HFF-Myc (cell line): Measurements from ENCODE around the gene SLIT3.

Experiments
- DNase-seq: peaks from one replicate; pipeline ENCODE4 v3.0.0-alpha.2; 2011; ENCODE audit warnings: low read depth; ENCODE audit errors: extremely low read depth
- H3K4me3 ChIP-seq: replicated peaks from 2 replicates; pipeline ENCODE4 v1.5.1; 2011; ENCODE audit warnings: low read depth, mild to moderate bottlenecking, control low read depth, low read length
- TF ChIP-seq, protein P1 (sequence below): IDR thresholded peaks from 2 replicates; pipeline ENCODE4 v1.5.1; 2012; ENCODE audit warnings: mild to moderate bottlenecking, low read depth, low read length, control low read depth; ENCODE audit errors: missing control alignments

SLIT3 gene

DNA sequence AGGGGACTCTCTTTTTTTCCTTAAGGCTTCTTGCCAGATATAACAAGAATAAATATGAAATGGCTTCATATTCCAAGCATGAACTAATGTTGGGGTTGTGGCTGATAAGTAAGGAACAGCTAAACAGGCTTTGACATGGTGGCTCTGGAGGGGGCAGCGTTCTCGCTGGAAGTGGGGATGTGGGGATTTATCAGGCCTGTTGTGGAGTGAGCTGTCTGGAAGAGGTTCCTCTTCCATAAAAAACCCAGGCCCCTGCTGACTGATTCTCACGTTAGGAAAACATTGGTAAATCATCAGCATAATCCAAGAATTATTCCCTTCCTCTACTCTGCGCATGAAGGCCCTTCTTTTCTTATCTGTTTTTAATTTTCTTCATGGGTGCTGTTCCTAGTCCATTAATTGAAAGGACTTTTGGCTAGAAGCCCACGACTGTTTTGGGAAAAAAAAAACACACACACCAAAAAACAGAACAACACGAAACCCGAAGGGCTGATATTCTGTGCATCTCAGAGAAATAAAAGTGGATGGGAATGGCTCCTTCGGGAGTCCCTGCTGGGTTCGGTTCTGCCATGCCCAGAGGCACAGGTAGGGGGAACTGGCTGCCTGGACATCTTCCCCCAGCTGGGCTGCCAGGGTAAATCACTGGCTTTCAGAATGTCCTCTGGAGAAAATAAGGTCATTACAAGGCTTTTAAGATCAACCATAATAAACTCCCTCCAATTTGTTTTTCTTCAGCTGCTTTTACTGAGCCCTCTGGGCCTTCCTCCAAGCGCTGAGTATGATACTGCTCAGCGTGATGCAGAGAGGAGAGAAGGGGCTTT is 297.0 kb downstream of the SLIT3 start:
- TF ChIP-seq, protein P1, sequence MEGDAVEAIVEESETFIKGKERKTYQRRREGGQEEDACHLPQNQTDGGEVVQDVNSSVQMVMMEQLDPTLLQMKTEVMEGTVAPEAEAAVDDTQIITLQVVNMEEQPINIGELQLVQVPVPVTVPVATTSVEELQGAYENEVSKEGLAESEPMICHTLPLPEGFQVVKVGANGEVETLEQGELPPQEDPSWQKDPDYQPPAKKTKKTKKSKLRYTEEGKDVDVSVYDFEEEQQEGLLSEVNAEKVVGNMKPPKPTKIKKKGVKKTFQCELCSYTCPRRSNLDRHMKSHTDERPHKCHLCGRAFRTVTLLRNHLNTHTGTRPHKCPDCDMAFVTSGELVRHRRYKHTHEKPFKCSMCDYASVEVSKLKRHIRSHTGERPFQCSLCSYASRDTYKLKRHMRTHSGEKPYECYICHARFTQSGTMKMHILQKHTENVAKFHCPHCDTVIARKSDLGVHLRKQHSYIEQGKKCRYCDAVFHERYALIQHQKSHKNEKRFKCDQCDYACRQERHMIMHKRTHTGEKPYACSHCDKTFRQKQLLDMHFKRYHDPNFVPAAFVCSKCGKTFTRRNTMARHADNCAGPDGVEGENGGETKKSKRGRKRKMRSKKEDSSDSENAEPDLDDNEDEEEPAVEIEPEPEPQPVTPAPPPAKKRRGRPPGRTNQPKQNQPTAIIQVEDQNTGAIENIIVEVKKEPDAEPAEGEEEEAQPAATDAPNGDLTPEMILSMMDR = peak; percentile 35
- no peak overlapping the region for H3K4me3 ChIP-seq
- no peak for DNase-seq

DNA sequence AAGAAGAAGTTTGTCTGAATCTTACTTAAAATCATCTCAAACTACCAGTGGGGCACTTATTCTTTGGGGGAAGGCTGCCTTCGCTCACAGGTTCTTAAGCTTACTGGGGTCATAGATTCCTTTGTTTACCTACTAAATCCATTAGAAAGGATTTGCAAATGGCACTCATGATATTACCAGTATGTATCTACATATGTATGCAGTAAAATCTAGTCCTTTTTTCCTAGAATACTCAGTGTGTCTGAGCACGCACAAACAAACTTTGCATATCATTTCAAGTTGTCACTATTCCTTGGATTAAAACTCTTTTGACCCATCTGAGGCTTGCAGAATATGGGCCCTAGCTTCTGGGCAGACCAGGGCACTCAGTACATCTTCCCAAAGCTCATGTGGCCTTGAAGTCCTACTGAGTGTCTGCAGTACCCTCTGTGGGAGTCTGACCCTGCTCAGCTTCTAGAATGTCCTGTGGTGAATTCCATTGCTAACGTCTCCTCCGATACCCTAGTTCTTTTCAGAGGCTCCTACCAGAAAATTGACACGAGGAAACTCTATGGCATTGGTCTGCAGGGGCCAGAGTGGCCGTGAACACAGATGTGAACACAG is 297.9 kb downstream of the SLIT3 start:
- TF ChIP-seq, protein P1 = no peak
- no peak overlapping the region for H3K4me3 ChIP-seq
- DNase-seq = no peak

DNA sequence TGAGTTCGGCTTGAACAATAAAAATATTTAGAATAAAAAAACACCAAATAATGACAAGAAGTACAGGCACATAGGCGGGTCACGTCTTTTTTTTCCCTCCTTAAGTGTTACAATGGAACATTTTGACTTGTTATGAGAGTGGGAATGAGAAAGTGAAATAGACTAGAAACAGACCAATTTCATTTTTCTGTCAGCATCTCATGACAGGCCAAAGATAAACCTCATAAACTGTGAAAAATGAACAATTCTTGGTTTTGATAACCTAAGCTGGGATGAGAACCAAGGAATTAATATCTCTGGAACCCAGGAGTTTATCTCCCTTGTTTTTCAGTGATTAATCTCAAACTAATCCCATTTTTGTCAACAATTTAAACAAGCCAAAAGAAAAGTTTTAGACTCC is 299.5 kb downstream of the SLIT3 start:
- no peak for DNase-seq
- no peak overlapping the region for H3K4me3 ChIP-seq
- TF ChIP-seq, protein P1 = no peak

DNA sequence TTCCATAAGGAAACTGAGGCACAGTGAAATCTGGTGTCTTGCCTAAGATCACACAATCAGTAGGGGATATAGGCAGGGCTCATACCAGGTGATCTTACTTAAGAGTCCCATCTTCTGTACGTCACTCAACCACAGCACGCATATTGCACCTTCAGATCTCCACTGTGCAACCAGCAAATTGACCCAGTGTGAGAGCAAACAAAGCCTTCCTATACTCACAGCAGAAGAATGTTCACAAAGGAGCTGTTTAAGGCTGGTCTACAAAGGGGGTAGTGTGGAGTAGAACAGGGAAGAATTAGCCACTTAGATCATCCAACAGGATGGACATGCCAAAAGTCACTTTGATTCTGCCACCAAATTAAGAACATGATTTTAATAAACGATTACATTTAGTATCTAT is 305.9 kb downstream of the SLIT3 start:
- DNase-seq = no peak
- TF ChIP-seq, protein P1 = no peak
- no peak overlapping the region for H3K4me3 ChIP-seq

DNA sequence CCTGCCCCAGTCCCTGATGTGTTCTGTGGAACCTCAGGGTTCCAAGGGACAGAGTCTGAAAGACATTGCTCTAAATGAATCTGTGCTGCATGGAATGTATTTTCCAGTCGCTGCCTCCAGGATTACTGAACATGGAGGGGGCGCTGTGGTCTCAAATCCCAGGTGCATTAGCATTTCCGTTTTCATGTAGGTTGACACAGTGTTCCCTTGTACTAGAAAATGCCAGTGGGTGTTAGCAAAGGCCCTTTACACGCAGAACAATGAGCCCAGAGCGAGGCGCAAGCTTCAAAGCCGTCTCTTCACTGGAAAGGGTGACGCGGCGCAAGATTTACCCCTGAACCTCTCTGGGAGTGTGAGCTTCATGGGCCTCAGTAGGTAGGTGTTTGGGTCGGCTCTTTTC is 308.3 kb downstream of the SLIT3 start:
- no peak overlapping the region for H3K4me3 ChIP-seq
- TF ChIP-seq, protein P1 = peak; percentile 31
- DNase-seq = no peak

- TF ChIP-seq, protein P1 = no peak
- no peak overlapping the region for H3K4me3 ChIP-seq
- DNase-seq = no peak
Measured at GRCh38 chr5:168992016-168992415, 308.9 kb downstream of the SLIT3 start.
